ENCODE measurements around the gene PNLDC1.
"Not testable (repeated sequence)": the region's sequence is repeated elsewhere in the genome, so short reads cannot be mapped to it uniquely, and the experiment has no call there.

PNLDC1 gene

DNA sequence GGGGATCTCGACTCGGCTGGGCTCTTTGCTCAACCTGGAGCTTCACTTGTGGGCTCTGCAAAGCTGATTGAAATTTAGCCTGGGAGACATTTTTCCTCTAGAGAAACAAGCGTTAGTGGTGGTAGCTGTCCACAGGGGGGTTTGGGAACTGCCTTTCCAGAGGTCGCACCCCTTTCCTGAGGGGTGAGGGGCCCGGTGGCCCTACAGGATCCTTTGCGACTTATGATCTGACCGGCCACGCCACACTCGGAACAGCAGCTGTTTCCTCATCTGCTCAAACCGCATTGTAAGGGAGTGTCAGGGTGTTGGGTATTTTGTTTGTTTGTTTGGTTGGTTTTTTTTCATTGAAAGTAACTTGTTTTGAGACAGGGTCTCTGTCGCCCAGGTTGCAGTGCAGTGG lies 21.0 kb downstream of the PNLDC1 start:
- DNase-seq, result no peak

DNA sequence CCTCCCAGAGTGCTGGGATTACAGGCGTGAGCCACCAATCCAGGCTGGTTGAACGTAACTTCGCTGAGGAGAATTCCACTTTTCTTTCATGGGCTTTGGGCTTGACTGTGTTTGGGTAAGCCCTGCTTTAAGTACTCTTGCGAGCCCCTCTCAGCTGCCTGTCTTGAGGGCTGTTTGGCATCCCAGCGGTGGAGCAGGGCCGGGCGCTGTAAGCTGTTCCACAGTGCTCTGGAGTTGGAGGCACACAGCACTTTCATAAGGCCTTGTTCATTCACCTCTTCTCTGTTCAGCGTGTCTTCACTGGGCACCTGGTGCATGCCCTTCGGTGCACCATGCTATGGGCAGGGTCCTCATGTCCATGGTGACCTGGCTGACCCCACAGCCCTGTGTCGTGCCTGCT lies 21.6 kb downstream of the PNLDC1 start:
- no peak for DNase-seq

DNA sequence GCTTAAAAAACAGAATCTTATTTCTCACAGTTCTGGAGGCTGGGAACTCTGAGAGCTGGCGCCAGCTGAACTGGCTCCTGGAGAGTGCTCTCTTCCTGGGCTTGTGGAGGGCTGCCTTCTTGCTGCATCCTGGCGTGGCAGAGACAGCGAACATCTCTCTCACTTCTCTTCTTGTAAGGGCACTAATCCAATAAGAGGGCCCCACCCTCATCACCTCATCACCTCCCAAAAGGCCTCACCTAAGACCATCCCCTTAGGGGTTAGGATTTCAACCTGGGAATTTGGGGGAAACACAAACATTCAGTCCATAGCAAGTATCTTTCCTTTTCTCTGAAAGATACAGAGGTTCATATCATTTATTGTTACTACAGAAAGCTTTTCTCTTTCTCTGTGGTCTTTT lies 23.9 kb downstream of the PNLDC1 start:
- no peak for DNase-seq

DNA sequence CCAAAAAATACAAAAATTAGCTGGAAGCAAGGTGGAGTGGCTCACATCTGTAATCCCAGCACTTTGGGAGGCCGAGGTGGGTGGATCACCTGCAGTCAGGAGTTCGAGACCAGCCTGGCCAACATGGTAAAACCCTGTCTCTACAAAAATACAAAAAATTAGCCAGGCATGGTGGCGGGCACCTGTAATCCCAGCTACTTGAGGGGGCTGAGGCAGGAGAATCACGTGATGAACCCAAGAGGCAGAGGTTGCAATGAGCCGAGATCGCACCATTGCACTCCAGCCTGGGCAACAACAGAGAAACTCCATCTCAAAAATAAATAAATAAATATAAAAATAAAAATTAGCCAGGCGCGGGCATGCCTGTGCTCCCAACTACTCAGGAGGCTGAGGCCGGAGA lies 24.6 kb downstream of the PNLDC1 start:
- DNase-seq, result not testable (repeated sequence)

DNA sequence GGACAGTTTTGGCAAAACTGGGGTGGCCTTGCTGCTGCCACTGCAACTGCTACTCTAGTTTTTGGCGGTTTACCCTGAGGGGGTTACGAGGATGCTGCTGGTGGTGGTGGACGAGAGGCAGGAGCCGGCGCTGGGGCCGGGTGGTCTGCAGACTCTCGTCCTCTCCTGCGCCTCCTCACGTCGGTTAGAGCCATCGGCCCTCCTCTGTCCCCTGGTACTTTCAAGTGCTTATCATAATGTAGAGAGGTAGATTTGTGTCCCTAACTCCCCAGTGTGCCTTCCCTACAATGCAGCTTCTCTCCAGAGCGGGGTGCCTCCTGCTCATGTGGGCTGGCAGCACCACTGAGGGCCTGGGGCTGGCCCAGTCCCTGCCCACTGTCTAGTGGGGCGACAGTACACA lies 25.9 kb downstream of the PNLDC1 start:
- no peak for DNase-seq

DNA sequence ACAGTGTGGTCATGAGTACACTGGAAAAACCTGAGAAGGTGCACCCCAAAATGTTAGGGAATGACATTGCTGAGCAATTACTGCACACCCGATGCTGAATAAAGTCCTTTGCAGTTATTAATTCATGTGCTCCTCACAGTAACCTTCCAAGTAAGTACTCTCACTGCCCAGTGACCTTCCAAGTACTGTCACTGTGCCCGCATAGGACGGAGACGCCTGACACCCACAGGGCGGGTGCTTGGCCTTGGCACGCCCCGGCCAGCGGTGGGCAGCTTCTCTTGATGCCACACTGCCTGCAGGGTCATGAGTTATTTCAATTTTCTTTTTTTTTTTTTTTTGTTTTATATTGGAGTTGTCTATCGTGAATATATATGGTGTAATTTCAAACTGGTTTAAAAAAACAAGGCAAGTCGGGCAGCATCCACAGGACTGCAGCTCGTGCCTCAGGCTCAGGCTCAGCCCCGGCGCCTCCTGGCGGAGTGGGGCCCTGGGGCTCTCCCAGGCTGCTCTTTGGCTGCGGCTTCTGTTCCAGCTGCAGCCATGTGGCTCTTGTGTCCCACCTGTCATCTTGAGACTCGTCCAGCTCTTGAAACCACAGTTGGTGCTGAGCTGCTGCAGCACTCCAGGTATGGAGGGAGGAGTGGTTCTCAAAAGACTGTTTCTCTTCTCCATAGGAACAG lies 27.0 kb downstream of the PNLDC1 start:
- no peak for DNase-seq

DNA sequence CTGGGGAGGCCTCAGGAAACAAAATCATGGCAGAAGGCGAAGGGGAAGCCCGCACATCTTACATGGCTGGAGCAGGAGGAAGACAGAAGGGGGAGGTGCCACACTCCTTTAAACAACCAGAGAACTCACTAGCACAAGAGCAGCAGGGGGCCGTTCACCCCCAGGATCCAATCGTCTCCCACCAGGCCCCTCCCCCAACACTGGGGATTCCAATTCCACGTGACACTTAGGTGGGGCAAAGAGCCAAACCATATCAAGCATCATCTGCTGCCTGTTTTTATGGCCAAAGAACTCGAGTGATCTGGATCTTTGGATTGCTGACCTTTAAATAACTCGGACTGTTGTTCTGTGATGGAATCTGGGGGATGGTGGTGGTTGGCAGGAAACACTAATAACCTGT lies 28.0 kb downstream of the PNLDC1 start:
- no peak for DNase-seq

DNA sequence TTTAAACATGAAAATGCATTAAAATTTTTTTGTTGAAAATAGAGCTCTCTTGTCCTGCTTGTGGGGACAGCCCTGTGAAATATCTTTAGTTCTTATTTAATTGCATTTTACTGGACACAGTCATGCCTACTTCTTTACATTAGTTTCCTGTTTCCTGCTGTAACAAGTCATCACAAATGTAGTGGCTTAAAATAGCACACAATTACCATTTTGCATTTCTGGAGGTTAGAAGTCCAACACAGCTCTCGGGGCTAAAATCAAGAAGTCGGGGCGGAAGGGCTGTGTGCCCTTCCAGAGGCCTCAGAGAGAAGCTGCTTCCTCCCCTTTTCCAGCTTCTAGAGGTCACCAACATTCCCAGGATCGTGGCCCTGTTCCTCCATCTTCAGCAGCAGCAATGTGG lies 29.4 kb downstream of the PNLDC1 start:
- DNase-seq, result no peak

DNA sequence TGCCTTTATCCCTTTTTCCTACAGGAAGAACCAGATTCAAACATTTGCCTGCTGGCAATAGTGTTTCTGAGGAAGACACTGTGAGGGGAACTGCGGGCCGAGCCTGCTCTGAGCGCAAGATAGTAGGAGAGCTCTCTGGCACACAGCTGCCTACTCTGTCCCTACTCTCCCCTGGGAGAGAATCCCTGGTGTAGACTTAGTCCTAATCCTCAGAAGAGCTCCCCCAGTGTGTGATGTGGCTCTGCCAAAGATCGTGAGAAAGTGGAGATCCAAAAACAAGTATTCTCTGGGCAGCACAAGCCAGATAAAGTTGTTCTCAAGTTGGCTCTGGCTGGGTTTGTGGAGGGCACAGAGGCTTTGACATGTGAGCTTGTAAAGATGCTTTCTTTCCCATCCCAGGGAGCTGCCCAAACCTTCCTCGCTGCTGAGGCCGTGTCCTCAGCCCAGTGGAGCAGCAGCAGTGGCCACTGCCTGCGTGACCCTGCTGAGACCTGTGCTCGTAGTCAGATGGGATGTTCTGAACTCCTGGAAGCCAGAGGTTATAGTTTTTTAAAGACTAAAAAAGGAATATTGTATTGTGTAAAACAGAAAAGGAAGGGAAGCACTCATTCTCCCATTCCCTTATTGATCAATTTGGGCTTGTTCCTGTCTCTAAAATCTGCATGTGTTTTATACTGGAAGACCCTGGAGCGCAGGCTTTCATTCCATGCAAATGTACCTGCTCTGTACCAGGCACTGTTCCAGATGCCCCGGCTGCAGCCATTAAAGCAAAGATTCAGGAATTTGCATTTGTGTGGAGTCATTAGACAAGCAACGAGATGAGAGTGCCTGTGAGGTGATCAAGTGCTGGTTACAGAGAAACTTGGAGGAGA lies 30.7 kb downstream of the PNLDC1 start:
- no peak for DNase-seq

DNA sequence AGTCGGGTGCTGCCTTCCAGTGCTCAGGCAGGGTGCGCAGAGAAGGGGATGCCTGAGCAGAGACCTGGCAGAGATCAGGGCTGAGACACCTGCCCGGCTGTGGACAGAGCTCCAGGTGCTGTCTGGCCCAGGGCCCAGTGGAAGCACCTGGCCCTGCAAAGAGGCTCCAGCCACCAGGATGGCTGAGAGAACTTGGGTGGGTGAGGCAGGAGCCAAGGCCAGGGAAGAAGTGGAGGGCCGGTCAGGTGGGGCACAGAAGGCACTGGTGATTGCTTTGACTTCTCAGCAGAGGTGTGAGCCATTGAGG lies 31.2 kb downstream of the PNLDC1 start:
- no peak for DNase-seq

DNA sequence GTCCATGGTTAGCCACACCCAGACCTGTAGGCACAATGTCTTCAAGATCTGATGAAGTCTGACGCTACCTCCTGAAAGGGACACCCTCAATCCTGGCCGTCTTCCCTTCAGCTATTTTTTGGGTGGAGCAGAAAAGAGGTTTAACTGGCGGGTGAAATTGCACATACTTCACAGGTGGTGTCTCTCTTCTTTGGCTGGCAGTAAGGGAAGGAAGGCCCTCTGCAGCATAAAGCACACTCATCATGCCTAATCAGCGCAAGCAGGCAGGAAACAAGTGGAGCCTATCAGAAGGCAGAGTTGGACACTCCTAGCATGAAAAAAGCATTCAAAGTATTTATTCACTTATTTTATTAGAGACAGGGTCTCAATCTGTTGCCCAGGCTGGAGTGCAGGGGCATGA lies 32.9 kb downstream of the PNLDC1 start:
- no peak for DNase-seq

DNA sequence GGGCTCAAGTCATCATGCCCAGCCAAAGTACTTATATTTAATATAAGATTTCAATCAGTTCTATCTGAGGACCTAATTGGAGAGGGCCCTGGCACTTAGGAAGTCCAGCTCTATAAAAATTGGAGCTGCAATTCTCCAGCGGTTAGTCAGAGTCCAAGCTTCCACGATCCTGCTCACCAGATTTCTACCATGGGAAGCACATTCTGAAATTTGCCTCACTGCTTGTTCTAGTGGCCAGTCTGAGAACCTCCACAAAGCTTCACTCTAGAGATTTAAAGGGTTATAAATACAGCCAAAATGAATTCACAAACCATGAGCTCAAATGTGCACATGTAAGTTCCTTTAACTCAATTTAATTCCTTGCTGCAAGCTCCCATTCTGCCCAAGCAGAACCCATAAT lies 33.5 kb downstream of the PNLDC1 start:
- DNase-seq, result no peak

DNA sequence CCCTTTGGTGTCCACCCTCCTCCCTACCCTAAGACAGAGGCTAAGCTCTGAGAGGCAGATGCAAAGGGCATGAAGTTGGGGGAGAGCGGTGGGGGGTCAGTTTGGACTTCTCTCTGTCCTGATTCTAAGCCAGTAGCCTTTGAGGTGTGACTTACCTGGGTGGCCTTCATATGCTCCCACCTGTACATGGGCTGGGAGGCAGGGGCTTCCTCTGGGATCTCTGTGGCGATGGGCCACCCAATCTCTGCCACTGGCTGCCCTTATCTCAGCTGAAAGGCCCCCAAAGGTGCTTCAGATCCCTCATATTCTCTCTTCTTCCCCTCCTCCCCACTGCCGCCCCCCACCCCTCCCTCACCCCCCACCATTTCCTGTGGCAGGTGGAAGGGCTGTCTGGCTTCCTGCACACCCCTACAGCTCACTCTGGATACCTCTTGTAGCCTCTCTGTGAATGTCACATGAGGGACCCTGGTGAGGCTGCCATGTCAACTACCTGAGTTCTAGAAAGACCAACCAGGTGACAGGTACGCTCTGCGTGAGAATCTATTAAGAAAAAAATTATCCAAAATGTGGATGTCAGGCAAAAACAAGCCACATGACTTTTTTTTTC lies 34.0 kb downstream of the PNLDC1 start:
- no peak for DNase-seq

DNA sequence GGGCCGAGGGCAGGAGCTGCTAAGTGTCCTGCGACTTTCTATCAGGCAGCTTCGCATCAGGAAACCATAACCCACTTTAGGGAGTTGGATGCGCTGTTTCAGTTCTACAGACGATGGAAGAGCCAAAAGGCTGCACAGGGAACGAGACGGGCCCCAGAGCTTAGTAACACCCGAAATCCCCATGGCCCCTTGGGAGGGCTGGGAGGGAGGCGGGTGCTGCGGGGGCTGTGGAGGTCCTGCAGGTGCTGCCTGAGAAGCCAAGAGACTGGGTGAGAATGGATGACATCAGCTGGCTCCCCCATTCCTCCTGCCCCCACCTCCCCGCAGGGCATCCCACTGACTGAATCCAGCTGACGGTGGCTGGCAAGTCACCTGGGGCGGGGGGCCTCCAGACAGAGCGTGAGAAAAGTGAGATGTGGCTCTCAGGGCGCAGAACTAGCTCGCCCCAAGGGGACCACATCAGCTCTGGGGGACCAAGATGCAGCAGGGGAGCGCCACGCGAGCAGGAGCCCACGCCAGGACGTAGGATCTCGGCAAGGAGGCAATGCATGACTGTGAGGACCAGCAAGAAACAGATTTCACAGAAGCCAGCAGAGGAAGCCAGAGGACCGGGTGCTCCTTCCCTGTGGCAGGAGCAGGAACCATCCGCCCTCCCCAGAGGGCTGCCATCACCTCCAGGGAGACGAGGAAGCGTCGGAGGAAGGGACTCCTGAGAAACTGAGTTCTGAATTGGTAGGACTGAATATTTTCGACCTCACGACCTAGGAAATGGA lies 36.8 kb downstream of the PNLDC1 start:
- no peak for DNase-seq

DNA sequence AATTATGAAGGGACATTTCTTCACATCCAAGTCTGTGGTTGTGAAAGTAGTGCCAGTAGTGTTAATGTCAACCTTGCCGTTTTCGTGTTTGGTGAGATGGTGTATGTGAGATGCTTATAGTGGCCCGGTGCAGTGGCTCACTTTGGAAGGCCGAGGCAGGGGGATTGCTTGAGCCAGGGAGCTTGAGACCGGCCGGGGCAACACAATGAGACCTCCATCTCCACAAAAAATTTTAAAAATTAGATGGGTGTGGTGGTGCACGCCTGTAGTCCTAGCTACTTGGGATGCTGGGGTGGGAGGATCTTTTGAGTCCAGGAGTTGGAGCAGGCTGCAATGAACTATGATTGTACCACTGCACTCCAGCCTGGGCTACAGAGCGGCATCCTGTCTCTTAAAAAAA lies 37.4 kb downstream of the PNLDC1 start:
- DNase-seq, result no peak

DNA sequence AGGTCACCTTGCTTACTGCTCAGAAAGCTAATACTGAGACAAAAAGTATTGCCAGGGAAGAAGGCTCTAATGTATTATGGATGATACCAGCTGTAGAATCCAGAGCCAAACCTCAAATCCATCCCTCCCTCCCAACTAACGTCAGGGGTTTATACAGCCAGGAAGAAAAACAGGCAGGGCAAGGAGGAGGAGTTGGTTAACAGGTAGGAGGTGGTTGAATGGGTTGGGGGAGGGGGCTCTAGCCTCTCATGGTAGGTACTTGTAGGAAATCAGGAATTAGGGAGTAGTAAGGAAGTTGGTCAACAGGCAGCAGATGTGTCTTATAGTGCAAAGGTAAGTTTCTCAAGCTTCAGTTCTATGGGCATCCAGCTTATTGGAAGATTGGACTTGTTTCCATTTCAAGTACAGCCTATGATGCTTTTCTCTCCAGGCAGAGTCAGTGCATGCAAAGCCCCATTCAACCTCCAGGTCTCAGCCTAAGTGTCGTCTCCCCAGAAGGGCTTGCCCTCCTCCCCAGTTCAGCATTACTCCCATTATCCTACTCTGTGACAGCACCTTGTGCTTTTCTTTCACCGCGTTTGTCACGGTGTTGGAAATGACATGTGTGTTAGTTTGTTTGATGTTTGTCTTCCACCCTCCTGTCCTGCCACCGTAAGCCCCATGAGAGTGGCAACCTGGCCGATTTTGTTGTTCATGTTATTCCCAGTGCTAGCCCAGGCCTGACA lies 38.1 kb downstream of the PNLDC1 start:
- no peak for DNase-seq

DNA sequence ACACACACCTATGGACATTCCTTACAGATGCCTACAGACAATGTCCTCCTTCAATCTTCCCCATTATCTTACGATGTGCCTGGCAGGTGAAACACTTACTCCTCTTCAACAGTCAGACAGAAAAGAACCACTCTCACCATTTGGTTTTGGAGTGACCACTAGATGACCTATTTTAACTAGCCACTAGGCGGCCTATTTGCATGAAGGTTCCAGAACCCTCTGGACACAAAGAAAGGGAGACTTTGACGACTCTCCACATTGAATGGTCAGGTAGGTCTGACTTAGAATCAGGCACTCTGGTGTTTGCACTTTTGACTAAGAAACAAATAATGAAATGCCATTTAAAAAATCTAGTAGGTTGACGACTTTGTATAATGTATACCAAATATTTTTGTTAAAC lies 42.0 kb downstream of the PNLDC1 start:
- no peak for DNase-seq

DNA sequence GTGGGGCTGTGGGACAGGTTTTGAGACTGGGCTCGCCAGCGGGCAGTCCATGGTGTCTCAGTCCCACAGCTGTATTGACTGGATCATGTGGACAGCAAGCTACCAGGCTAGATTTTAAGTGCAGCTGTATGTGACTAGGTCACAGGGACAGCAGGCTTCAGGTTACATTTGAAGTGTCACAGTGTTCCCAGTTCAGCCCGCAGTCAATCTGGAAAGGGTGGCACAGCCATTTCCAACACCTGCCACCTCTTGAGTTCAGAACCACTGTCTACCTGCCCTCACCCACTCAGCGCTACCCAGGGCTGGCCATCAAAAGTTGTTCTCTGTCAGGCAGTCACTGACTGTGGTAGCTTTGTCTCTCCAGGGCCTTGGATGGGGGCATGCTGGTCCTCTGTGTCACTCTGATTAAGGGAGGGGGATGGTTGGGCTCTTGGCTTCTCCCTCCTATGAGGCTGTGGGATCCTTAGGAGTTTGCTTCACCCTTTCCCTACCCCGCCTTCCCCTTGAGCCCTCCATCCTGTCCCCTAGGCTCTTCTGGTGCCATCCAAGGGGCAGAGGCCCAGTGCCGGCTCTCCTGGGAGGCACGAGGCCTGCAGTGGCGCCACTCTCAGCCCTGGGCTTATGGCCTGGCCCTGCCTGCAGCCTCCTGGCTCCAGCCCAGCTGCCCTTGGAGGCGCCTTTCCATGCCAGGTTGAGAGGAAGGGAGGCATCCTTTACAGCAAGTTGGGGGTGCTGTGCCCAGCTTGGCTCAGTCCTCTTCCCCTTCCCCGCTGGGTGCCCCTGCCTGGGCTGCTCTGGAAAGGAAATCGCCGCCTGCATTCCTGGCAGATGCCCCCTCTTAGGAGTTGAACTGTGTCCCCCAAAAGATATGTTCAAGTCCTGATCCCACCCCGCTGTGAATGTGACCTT lies 44.9 kb downstream of the PNLDC1 start:
- DNase-seq, result no peak

DNA sequence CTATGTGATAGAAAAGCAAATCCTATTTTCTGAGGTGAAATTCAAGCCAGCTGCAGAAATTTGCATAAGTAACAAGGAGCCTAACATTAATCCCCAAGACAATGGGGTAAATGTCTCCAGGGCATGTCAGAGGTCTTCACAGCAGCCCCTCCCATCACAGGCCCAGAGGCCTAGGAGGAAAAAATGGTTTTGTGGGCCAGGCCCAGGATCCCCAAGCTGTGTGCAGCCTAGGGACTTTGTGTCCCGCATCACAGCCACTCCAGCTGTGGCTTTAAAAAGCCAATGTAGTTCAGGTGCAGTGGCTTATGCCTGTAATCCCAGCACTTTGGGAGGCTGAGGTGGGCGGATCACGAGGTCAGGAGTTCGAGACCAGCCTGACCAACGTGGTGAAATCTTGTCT lies 48.5 kb downstream of the PNLDC1 start:
- DNase-seq, result not testable (repeated sequence)

DNA sequence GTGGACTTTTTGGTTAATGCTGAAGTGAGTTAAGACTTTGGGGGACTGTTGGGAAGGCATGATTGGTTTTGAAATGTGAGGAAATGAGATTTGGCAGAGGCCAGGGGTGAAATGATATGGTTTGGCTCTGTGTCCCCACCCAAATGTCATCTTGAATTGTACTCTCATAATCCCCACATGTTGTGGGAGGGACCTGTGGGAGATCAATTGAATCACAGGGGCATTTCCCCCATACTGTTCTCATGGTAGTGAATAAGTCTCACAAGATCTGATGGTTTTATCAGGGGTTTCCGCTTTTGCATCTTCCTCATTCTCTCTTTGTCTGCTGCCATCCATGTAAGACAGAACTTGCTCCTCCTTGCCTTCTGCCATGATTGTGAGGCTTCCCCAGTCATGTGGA lies 49.8 kb downstream of the PNLDC1 start:
- DNase-seq, result not testable (repeated sequence)

DNA sequence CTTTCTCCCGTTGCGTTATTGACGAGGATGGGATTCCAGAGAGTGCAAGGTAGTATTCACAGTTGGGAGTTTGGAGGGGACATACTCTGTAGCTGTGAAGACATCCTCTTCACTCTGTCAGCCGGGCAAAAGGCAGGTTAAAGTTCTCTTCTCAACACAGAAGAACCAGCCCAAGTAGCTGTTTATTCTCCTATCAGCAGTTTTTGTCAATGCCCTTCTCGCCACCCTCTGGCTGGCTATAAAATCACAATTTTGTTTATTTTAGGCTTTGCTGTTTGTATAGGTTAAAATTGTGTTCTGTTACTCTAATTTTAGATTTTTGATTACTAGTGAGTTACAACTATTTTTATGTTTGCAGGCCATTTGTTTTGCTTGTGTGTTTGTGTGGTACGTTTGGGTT lies 52.8 kb downstream of the PNLDC1 start:
- no peak for DNase-seq

DNA sequence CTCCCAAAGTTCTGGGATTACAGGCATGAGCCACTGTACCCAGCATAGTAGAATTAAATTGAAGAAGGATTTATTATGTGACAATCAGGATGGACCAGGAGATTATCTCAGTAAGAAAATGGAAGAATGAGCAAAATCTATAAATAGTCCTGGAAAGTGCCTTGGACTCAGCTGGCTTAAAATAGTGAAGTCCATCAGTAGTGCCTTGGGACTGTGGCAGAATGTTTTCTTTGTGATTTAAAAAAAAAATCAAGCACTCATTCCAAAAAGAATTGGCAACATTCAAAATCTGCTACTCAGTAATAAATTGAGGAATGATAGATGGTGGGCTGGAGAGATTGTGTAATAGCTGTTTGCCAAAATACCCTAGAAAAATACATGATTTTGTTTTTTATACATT lies 53.7 kb downstream of the PNLDC1 start:
- no peak for DNase-seq
